ENCODE data around the gene MGAT1.

- TF ChIP-seq POLR2A (IDR thresholded peaks at IDR 0.05) (no peak), CTCF (IDR thresholded peaks at IDR 0.05) (no peak)
These were observed 27.1 kb upstream of the MGAT1 start for GRCh38 chr5:180829726-180830125.

Data from gastroesophageal sphincter (tissue), 3 donors.